ENCODE measurements around the gene ALG8.

DNA sequence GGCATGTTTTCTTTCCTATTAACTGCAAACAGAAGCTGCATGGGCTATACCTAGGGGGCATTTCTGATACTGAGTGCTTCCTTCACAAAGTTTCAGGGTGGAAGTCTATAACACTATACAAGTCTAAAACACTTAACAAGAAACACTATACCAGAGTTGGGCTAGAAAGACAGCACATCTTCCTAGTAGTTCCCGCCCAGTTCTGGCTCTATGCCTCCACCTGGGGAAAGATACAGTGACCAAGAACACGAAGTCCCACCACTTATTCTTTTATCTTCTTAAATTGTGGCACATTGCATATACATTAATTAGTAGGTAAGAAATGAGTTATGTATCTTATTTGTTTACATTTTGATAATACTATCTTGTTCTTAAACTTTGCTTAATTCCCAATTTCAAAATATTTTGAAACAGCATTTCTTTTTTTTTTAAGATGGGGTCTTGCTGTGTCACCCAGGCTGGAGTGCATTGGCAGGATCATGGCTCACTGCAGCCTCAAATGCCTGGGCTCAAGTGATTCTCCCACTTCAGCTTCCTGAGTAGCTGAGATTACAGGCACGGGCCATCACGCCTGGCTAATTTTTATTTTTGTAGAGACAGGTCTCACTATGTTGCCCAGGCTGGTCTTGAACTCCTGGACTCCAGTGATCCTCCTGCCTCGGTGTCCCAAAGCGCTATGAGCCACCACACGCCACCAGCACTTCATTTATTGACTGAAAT lies 41.6 kb downstream of the ALG8 start:
- TF ChIP-seq, protein P1, sequence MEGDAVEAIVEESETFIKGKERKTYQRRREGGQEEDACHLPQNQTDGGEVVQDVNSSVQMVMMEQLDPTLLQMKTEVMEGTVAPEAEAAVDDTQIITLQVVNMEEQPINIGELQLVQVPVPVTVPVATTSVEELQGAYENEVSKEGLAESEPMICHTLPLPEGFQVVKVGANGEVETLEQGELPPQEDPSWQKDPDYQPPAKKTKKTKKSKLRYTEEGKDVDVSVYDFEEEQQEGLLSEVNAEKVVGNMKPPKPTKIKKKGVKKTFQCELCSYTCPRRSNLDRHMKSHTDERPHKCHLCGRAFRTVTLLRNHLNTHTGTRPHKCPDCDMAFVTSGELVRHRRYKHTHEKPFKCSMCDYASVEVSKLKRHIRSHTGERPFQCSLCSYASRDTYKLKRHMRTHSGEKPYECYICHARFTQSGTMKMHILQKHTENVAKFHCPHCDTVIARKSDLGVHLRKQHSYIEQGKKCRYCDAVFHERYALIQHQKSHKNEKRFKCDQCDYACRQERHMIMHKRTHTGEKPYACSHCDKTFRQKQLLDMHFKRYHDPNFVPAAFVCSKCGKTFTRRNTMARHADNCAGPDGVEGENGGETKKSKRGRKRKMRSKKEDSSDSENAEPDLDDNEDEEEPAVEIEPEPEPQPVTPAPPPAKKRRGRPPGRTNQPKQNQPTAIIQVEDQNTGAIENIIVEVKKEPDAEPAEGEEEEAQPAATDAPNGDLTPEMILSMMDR (IDR thresholded peaks at IDR 0.05) = no peak
- TF ChIP-seq POLR2A (IDR thresholded peaks at IDR 0.05) = no peak

All from tibial nerve (tissue), 3 donors.